Nephron progenitor cell (in vitro differentiated cells): Measurements from ENCODE around the gene SELENOO.

ENCODE experiments used
- DNase-seq: peaks from one replicate; pipeline ENCODE4 v3.0.0; 2021
- H3K27ac Mint-ChIP-seq: 2 replicates; pipeline ENCODE4 v1.8.0; 2021; ENCODE audit warnings: mild to moderate bottlenecking, moderate library complexity, mixed read lengths
- H3K27me3 Mint-ChIP-seq: 2 replicates; pipeline ENCODE4 v1.8.0; 2021; ENCODE audit warnings: mild to moderate bottlenecking, low read depth, mixed read lengths; ENCODE audit not compliant: poor library complexity
- H3K36me3 Mint-ChIP-seq: 2 replicates; pipeline ENCODE4 v1.8.0; 2021; ENCODE audit warnings: low read depth, mixed read lengths
- H3K4me1 Mint-ChIP-seq: 2 replicates; pipeline ENCODE4 v1.8.0; 2021; ENCODE audit warnings: mixed read lengths
- H3K4me3 Mint-ChIP-seq: 2 replicates; pipeline ENCODE4 v1.8.0; 2021; ENCODE audit warnings: mild to moderate bottlenecking, moderate library complexity, mixed read lengths
- H3K9me3 Mint-ChIP-seq: 2 replicates; pipeline ENCODE4 v1.8.0; 2021; ENCODE audit warnings: mild to moderate bottlenecking, moderate library complexity, mixed read lengths
- CTCF ChIP-seq: fragments of 200-600 bp; sonication (generic); IDR thresholded peaks from 2 replicates; pipeline ENCODE4 v1.5.0; 2021; ENCODE audit warnings: antibody characterized with exemption

SELENOO gene

DNA sequence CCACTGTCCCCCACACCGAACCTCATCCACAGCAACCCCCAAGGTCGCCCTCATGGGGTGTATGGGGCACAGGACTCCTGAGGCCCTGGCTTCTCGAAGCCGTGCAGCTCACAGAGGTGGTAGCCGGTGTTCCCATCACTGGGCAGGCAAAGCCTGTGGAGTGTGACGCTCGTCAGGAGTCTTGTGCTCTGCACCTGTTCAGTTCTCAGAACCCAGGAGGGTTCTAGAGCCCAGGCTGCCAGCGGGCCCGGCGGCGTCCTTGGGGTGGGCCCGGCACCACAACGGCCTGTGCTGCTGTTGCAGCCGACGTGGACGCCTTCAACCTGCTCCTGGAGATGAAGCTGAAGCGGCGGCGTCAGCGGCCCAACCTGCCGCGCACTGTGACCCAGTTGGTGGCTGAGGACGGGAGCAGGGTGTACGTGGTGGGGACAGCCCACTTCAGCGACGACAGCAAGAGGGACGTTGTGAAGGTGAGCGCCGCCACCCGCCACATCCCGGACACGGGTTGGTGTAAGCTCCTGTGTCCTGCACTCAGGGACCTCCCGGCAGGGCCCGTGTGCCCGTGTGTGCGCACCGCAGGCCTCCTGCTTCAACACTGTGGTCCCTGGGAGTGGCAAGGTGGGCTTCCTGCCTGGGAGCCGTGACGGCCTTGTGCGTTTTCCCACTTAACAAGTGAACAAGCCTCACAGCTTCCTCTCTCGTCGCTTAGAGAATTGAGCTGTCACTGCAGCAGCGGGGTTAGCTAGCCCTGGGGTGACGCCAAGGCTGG lies 6.6 kb upstream of the SELENOO start:
- H3K36me3 Mint-ChIP-seq, result peaks cover 5% of the 10 kb centered on the region
- TF ChIP-seq CTCF, result no peak
- no peak for DNase-seq
- peaks cover 22% of the 10 kb centered on the region for H3K4me1 Mint-ChIP-seq
- H3K27me3 Mint-ChIP-seq, result no peaks in the 10 kb centered on the region
- H3K9me3 Mint-ChIP-seq, result no peaks in the 10 kb centered on the region
- H3K4me3 Mint-ChIP-seq, result no peak overlapping the region
- H3K27ac Mint-ChIP-seq, result no peak overlapping the region

- peaks cover 4% of the 10 kb centered on the region for H3K36me3 Mint-ChIP-seq
Measured at GRCh38 chr22:50196256-50196655, 4.6 kb upstream of the SELENOO start.

GRCh38 chr22:50197000-50197800 lies 3.6 kb upstream of the SELENOO start:
- Mint-ChIP-seq H3K9me3 (no peaks in the 10 kb centered on the region), H3K36me3 (peaks cover 3% of the 10 kb centered on the region), H3K27me3 (no peaks in the 10 kb centered on the region), H3K27ac (no peak overlapping the region), H3K4me1 (peaks cover 12% of the 10 kb centered on the region), H3K4me3 (no peak overlapping the region)
- no peak for TF ChIP-seq CTCF
- DNase-seq, result no peak

More at GRCh38 chr22:50196256-50196655, 4.6 kb upstream of the SELENOO start:
- TF ChIP-seq CTCF, result no peak
- Mint-ChIP-seq H3K27ac (no peak overlapping the region), H3K4me1 (peaks cover 13% of the 10 kb centered on the region), H3K9me3 (no peaks in the 10 kb centered on the region), H3K27me3 (no peaks in the 10 kb centered on the region), H3K4me3 (no peak overlapping the region)
- DNase-seq, result no peak

GRCh38 chr22:50197856-50198623 lies 2.8 kb upstream of the SELENOO start:
- Mint-ChIP-seq H3K4me1 (peaks cover 15% of the 10 kb centered on the region), H3K36me3 (peaks cover 11% of the 10 kb centered on the region), H3K27ac (no peak overlapping the region), H3K27me3 (no peaks in the 10 kb centered on the region), H3K4me3 (no peak overlapping the region), H3K9me3 (peaks cover 4% of the 10 kb centered on the region)
- TF ChIP-seq CTCF, result no peak
- DNase-seq, result no peak

DNA sequence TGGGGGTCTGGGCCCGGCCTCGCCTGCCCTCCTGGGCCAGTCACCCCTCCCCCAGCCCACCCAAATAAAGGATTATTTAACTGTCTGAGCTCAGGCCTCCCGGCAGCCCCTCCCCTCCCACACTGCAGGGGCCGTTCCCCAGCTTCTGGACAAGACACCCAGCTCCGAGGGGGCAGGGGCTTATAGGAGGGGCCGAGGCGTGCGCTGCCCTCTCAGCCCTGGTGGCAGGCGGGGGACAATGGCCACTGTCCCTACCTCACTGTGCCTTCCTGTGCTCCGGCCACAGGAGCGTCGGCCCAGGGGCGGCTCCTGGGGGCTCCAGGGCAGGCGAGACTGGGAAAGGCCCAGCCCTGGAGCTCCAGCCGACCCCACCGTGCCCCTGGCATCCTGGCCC lies 2.2 kb upstream of the SELENOO start:
- Mint-ChIP-seq H3K27me3 (no peaks in the 10 kb centered on the region), H3K4me1 (peaks cover 19% of the 10 kb centered on the region), H3K36me3 (peaks cover 17% of the 10 kb centered on the region), H3K27ac (no peak overlapping the region), H3K4me3 (no peak overlapping the region), H3K9me3 (peaks cover 9% of the 10 kb centered on the region)
- no peak for TF ChIP-seq CTCF
- no peak for DNase-seq
